ENCODE measurements around the gene KLHL10. TPM values are rescaled to one million over a fixed set of nuclear protein-coding genes. Genes with fewer than 3 reads are reported as not detected.
"Not testable (repeated sequence)": the region's sequence is repeated elsewhere in the genome, so short reads cannot be mapped to it uniquely, and the experiment has no call there.

The KLHL10 gene
- total and polyA plus RNA-seq, 10 donors = 0.03 to 2.1 (median 0.20) TPM; not detected in 5

GRCh38 chr17:41844971-41845370 lies 7.3 kb downstream of the KLHL10 start:
- no peak for DNase-seq
- Histone ChIP-seq H3K4me3 (no peak overlapping the region), H3K4me1 (peaks cover 0 to 14% (median 1%) of the 10 kb centered on the region in 6 donors), H3K9me3 (no peaks in the 10 kb centered on the region), H3K36me3 (peaks cover 0 to 9% (median 0%) of the 10 kb centered on the region in 6 donors), H3K27ac (no peak overlapping the region), H3K27me3 (replicated peaks in 1 of 7) (no peaks in the 10 kb centered on the region)
- intact Hi-C loops (cut with DNase I; ENCODE audit: low total_unique reads) = no loop called here
- TF ChIP-seq CTCF (IDR thresholded peaks at IDR 0.05 in 8 of 11, conservative IDR thresholded peaks at IDR 0.05 in 3 of 11) (no peak), POLR2AphosphoS5 (IDR thresholded peaks at IDR 0.05) (no peak), POLR2A (IDR thresholded peaks at IDR 0.05) (no peak)
- WGBS, 5 donors = 92 to 96% (median 93%) methylated on average over 6 of the region's 6 CpGs

- Histone ChIP-seq H3K36me3 (peaks cover 0 to 39% (median 7%) of the 10 kb centered on the region in 6 donors), H3K9me3 (no peaks in the 10 kb centered on the region), H3K27me3 (replicated peaks in 1 of 7) (no peaks in the 10 kb centered on the region), H3K4me3 (no peak overlapping the region), H3K27ac (no peak overlapping the region), H3K4me1 (peaks cover 0 to 47% (median 16%) of the 10 kb centered on the region in 6 donors)
- intact Hi-C loops (cut with DNase I; ENCODE audit: low total_unique reads) = no loop called here
- WGBS, 5 donors = 83 to 95% (median 87%) methylated on average over 4 of the region's 4 CpGs
- DNase-seq = no peak
- TF ChIP-seq POLR2A (IDR thresholded peaks at IDR 0.05) (no peak), POLR2AphosphoS5 (IDR thresholded peaks at IDR 0.05) (no peak), CTCF (IDR thresholded peaks at IDR 0.05 in 8 of 11, conservative IDR thresholded peaks at IDR 0.05 in 3 of 11) (no peak)
These were observed 11.2 kb downstream of the KLHL10 start for GRCh38 chr17:41848788-41849187.

- Histone ChIP-seq H3K36me3 (peaks cover 0 to 45% (median 13%) of the 10 kb centered on the region in 6 donors), H3K4me1 (peaks cover 0 to 47% (median 16%) of the 10 kb centered on the region in 6 donors), H3K27ac (no peak overlapping the region), H3K27me3 (replicated peaks in 1 of 7) (no peaks in the 10 kb centered on the region), H3K9me3 (no peaks in the 10 kb centered on the region), H3K4me3 (no peak overlapping the region)
- DNase-seq = no peak
- 72 to 88% (median 81%) methylated on average over 4 of the region's 4 CpGs for WGBS, 5 donors
- no peak for TF ChIP-seq POLR2AphosphoS5 (IDR thresholded peaks at IDR 0.05)
- TF ChIP-seq CTCF (IDR thresholded peaks at IDR 0.05 in 8 of 11, conservative IDR thresholded peaks at IDR 0.05 in 3 of 11) = no peak
- TF ChIP-seq POLR2A (IDR thresholded peaks at IDR 0.05) = no peak
- intact Hi-C loops (cut with DNase I; ENCODE audit: low total_unique reads) = no loop called here
These were observed 11.8 kb downstream of the KLHL10 start for GRCh38 chr17:41849251-41849990.

GRCh38 chr17:41851382-41851781 lies 13.8 kb downstream of the KLHL10 start:
- H3K27me3 ChIP-seq (replicated peaks in 1 of 7); H3K9me3 ChIP-seq; H3K4me3 ChIP-seq; DNase-seq; intact Hi-C loops (cut with DNase I; ENCODE audit: low total_unique reads); H3K27ac ChIP-seq: not testable (repeated sequence)
- Histone ChIP-seq H3K36me3 (peaks cover 0 to 56% (median 21%) of the 10 kb centered on the region in 6 donors), H3K4me1 (peaks cover 0 to 47% (median 16%) of the 10 kb centered on the region in 6 donors)
- 87 to 91% (median 89%) methylated on average over 14 of the region's 14 CpGs for whole genome bisulfite sequencing, 5 donors
